BE2C (cell line): ENCODE data around the gene PCSK6.

Experiments used
- DNase-seq: peaks from one replicate; pipeline ENCODE4 v3.0.0-alpha.2; 2020
- H3K27me3 ChIP-seq: fragments of 250-450 bp; sonication (Bioruptor Pico); 2 replicates; pipeline ENCODE4 v1.5.1; 2020; ENCODE audit warnings: mild to moderate bottlenecking
- H3K36me3 ChIP-seq: fragments of 250-450 bp; sonication (Bioruptor Pico); 2 replicates; pipeline ENCODE4 v1.5.1; 2020; ENCODE audit warnings: mild to moderate bottlenecking
- H3K4me1 ChIP-seq: fragments of 250-450 bp; sonication (Bioruptor Pico); 2 replicates; pipeline ENCODE4 v1.5.1; 2020
- H3K4me3 ChIP-seq: 2 replicates; pipeline ENCODE4 v1.5.1; 2011; ENCODE audit warnings: low read depth, low read length
- H3K9me3 ChIP-seq: fragments of 250-450 bp; sonication (Bioruptor Pico); 2 replicates; pipeline ENCODE4 v1.5.1; 2020
- TF ChIP-seq, protein P1 (sequence below): IDR thresholded peaks from 2 replicates; pipeline ENCODE4 v1.5.1; 2012; ENCODE audit warnings: mild to moderate bottlenecking, low read depth, low read length

PCSK6 gene

DNA sequence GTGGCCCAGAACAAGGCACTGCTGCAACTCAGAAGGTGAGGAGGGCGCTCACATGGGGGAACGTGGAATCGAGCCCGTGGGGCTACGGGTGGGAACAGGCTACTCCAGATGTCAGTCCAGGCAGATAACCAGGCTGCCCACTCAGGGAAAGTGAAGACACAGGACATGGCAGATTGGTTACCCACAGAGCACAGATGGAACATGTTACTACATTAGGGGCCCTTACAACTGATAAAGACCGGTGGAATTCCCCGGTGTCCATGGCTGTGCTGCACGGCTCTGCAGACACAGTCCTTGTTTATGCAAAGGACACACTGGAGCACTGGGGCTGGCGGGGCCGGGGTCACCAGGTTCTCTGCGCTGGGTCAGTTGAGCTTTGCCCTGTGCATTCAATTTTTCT, 36.9 kb downstream of the PCSK6 start:
- no peaks in the 10 kb centered on the region for H3K36me3 ChIP-seq
- DNase-seq: peak; percentile 61
- TF ChIP-seq, protein P1, sequence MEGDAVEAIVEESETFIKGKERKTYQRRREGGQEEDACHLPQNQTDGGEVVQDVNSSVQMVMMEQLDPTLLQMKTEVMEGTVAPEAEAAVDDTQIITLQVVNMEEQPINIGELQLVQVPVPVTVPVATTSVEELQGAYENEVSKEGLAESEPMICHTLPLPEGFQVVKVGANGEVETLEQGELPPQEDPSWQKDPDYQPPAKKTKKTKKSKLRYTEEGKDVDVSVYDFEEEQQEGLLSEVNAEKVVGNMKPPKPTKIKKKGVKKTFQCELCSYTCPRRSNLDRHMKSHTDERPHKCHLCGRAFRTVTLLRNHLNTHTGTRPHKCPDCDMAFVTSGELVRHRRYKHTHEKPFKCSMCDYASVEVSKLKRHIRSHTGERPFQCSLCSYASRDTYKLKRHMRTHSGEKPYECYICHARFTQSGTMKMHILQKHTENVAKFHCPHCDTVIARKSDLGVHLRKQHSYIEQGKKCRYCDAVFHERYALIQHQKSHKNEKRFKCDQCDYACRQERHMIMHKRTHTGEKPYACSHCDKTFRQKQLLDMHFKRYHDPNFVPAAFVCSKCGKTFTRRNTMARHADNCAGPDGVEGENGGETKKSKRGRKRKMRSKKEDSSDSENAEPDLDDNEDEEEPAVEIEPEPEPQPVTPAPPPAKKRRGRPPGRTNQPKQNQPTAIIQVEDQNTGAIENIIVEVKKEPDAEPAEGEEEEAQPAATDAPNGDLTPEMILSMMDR: no peak

DNA sequence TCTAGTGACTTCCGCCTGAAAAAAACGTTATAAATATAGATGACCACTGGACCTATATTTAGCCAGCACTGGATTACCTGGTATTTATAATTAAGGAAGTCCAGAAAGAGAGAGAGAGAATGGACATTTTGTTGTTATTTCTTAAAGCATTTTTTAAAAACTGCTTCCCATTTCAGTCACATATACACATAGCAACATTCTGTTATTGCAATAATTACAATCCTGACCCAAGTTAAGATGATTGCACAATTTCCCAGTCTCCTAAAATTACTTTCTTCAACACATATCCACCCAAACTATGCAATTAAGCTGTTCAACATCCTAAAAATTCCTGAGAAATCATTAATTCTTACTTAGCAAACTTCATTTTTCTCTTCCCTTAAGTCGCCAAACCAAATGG, 37.7 kb downstream of the PCSK6 start:
- Histone ChIP-seq H3K4me3 (no peak overlapping the region), H3K36me3 (no peaks in the 10 kb centered on the region), H3K4me1 (peaks cover 39% of the 10 kb centered on the region), H3K9me3 (no peaks in the 10 kb centered on the region), H3K27me3 (no peaks in the 10 kb centered on the region)
- TF ChIP-seq, protein P1: no peak
- no peak for DNase-seq

More for the DNA sequence above, 36.9 kb downstream of the PCSK6 start:
- Histone ChIP-seq H3K27me3 (no peaks in the 10 kb centered on the region), H3K4me3 (no peak overlapping the region), H3K4me1 (peaks cover 39% of the 10 kb centered on the region), H3K9me3 (no peaks in the 10 kb centered on the region)

DNA sequence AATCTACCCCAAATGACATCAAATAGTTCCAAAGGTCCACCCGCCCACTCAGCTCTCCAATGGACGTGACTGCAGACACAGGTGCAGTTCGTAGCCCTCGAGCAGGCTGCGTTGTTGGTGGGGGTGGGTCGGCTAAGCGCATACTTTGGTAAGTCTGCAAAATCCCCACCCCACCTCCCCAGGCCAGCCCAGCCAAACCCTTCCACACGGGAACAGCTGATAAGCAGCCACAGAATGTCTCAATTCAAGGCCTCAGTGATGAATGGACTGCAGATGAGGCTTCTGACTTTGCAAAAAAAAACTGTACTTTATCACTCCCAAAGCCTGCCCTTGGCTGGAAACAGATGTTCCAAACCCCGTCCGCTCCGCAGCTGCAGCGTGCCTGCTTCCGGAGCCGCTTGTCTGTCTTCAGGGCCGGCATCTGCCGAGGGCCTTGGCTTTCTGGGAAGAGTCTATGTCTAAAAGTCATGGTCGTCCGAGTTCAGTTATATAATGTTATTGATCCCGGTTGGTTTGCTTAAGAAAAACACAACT, 38.2 kb downstream of the PCSK6 start:
- H3K4me3 ChIP-seq: no peak overlapping the region; the same call in 1 of the 2 replicates
- no peaks in the 10 kb centered on the region for H3K27me3 ChIP-seq
- no peaks in the 10 kb centered on the region for H3K36me3 ChIP-seq
- H3K9me3 ChIP-seq: no peaks in the 10 kb centered on the region
- H3K4me1 ChIP-seq: peaks cover 39% of the 10 kb centered on the region
- peak; percentile 82 for DNase-seq
- TF ChIP-seq, protein P1: no peak

DNA sequence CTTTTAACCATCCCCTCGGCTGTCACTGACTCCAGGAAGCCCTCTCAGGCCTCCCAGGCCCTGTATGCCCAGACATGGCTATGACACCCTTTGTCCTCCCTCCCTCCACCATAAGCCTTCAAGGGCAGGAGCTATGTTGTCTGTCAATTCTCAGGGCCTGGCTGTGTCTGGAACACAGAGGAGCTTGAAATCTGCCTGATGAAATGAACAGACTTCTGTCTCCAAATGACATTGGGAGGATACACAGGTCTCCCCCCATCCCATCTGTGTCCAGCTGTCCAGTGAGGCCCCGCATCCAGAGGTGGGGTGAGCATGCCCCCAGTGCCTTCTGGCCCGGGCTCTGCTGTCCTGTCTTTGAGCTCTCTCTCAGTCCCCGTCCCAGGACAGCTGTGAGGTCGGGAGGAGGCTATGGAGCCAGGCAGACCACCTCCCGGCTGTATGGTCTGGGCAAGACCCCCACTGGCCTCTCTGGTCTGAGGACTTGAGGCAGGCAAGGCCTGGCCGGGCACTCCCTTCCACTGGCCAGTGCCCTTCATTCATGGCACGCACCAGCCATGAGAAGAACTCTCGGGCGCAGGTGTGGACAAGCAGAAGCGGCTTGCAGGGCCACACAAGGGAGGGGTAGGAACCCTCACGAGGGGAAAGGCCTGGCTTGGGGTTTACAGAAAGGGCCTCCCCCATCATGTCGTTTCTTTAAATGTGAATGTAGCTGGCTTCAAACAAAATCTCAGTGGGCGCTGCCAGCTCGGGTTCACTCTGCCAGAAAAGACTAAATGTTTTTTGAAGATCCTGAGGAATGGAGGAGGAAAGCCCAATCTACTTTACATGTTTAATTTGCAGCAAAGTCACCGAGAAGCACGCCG, 38.9 kb downstream of the PCSK6 start:
- no peaks in the 10 kb centered on the region for H3K9me3 ChIP-seq
- TF ChIP-seq, protein P1: no peak
- peaks cover 34% of the 10 kb centered on the region for H3K4me1 ChIP-seq
- H3K4me3 ChIP-seq: no peak overlapping the region
- no peaks in the 10 kb centered on the region for H3K36me3 ChIP-seq
- no peaks in the 10 kb centered on the region for H3K27me3 ChIP-seq
- DNase-seq: no peak

DNA sequence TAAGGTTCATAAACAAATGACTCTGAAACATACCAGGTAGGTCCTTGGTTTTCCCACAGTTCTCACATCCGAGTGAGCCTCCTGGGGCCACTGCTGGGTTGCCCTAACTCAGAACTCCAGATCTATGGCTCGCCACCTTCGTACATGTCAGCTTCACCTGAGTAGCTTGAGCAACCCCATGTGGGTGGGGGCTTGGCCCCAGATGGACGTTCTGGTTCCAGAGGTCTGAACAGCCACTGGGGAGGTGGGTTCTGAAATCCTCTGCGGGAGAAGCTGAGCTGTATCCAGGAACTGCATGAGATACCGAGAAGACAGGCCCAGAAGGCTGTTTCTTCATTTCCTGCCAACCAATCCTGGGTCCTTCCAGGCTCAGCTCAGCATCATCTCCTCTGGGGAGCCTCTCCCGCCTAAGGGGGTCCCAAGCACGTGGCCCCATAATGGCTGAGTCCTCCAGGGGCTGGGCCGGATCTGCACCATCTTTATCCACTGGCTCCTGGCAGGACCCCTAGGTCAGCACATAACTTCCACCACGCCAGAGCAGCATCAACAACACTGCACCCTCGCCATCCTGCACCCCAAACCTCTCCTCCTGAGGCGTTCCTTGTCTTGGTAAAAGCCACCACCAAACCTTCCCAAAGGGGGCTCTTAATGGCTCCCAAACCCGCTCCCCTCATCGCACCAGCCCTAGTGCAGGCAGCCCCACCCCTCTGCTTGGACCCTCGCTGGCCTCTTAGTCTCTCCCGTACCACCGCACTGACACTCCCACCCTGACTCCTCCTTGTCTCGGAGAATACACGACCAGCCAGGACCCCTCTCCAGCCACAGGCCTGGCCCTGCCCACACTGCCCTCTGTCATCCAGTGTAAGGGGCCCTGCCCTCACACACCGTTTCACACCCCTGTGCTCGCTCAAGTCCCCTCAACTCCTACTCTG, 39.8 kb downstream of the PCSK6 start:
- no peaks in the 10 kb centered on the region for H3K9me3 ChIP-seq
- TF ChIP-seq, protein P1: no peak
- H3K4me3 ChIP-seq: no peak overlapping the region
- H3K4me1 ChIP-seq: peaks cover 27% of the 10 kb centered on the region
- no peak for DNase-seq
- H3K27me3 ChIP-seq: no peaks in the 10 kb centered on the region
- H3K36me3 ChIP-seq: no peaks in the 10 kb centered on the region
